Body of pancreas (tissue), 4 donors: ENCODE results near the gene FPGT. TPM values are rescaled to one million over a fixed set of nuclear protein-coding genes. Genes with fewer than 3 reads are reported as not detected.
"Not testable (repeated sequence)": the region's sequence is repeated elsewhere in the genome, so short reads cannot be mapped to it uniquely, and the experiment has no call there.

ENCODE experiments used
- ATAC-seq: fragments of 150-250 bp; one replicate; pipeline ENCODE4 v1.9.1; 2016
- DNase-seq, 4 donors: peaks; one replicate each; pipeline ENCODE4 v3.0.0-alpha.2; 2019
- H3K27ac ChIP-seq, 4 donors: fragments of 200-600 bp; sonication (generic); 1 replicate in 3 of 4; 2 replicates in 1 of 4; pipeline versions ENCODE4 v1.5.1 to v1.6.1; 2016 to 2019; ENCODE audit warnings: mild to moderate bottlenecking in 1 of 4, mixed read lengths in 1 of 4, moderate library complexity in 1 of 4
- H3K27me3 ChIP-seq, 2 donors: fragments of 200-600 bp; sonication (generic); one replicate each; pipeline ENCODE4 v1.6.0; 2016; ENCODE audit warnings: mild to moderate bottlenecking in 1 of 2
- H3K36me3 ChIP-seq, 2 donors: fragments of 200-600 bp; sonication (generic); replicated peaks in 1 of 2; 2 replicates each; pipeline ENCODE4 v1.5.1; 2016; ENCODE audit warnings: low read depth in 2 of 2; ENCODE audit not compliant: insufficient read depth in 1 of 2
- H3K4me1 ChIP-seq: fragments of 200-600 bp; sonication (generic); one replicate; pipeline ENCODE4 v1.6.0; 2016
- H3K4me3 ChIP-seq, 2 donors: fragments of 200-600 bp; sonication (generic); 1 replicate in 1 of 2; 2 replicates in 1 of 2; pipeline ENCODE4 v1.5.1; 2016 to 2019
- H3K9me3 ChIP-seq, 3 donors: fragments of 200-600 bp; sonication (generic); 1 replicate in 2 of 3; 2 replicates in 1 of 3; pipeline ENCODE4 v1.5.1; 2016
- CTCF ChIP-seq, 7 experiments: fragments of 450-650 bp in 4 of 7; fragments of 200-600 bp in 3 of 7; sonication (generic) in 3 of 7; IDR thresholded peaks; one replicate each; pipeline ENCODE4 v1.5.1; 2016 to 2019; ENCODE audit warnings: antibody characterized with exemption in 7 of 7
- POLR2A ChIP-seq, 3 donors: fragments of 450-650 bp; IDR thresholded peaks; one replicate each; pipeline ENCODE4 v1.6.1; 2016; ENCODE audit warnings: antibody characterized with exemption in 3 of 3, mild to moderate bottlenecking in 2 of 3
- WGBS, 2 donors: methylation state at CpG; one replicate each; pipeline ENCODE4 v1.1.5; 2017; 5-methylcytosine and 5-hydroxymethylcytosine counted together
- intact Hi-C: fragments of 100-400 bp; cut with DNase I; formaldehyde crosslinking; loops from one replicate; pipeline ENCODE4 v1.15.1; 2023
- total RNA-seq, 2 donors: library from RNA; depleted of rRNA; stranded (reverse); fragments of >200 nt; gene quantifications; one replicate each; pipeline ENCODE4 v1.1.0, GENCODE V29; 2016

The FPGT gene
- total RNA-seq, result 10 to 100 TPM in 1 of 2 donors, 1 to 10 TPM in 1; 8.9 to 15.8 TPM

DNA sequence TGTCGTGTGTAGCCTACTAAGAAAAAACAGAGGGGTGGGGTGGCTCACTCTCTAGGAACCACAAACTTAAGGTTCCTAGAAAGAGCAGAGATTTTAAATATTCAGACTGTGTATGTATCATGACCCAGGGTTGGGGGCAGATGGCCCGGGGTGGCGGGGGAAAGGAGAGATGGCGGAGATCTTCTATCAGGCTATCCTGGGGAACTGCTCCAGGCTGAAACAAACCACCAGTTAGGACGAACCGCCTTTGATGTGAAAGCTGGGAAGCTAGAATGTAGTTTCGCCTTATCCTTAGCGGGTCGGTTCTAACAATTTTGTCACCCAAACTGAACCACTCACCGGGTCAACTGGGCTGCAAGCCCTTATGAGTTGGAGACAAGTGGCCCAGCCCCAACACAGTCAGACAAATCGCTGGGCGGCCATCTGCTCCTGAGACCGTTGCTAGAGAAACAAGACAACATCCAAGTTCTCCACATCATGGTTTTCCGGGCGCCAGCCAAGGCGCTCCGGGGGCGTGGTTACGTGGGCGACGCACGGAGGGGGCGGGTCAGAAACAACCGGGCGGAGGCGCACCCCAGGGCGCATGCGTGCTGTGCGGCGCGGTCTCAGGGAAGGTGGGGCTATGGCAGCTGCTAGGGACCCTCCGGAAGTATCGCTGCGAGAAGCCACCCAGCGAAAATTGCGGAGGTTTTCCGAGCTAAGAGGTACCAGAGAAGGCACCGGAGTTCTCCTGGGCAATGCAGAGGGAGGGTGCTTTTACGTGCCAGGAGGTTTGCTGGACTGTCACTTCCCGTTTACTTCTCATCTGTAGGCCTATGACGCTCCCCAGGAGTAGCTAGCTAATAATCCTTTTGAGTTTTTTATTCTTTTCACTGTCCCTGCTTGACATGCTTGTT lies at the start of gene FPGT, which contains the start of gene LRRIQ3:
Gene FPGT, plus strand, starts transcription at position 586 of the 896 bp plus-strand sequence. Its CDS starts 37 bp downstream, at position 623.
Gene LRRIQ3, minus strand, starts transcription at position 520 of the 896 bp plus-strand sequence. CDS start 14,492 bp downstream, outside the sequence.
- ATAC-seq (peak; percentile 99), DNase-seq (peak; percentile 94 to 96 (median 95))
- intact Hi-C loops, result no loop called here
- TF ChIP-seq CTCF (IDR thresholded peaks at IDR 0.05) (no peak), POLR2A (IDR thresholded peaks at IDR 0.05) (peak; percentile 46 to 90 (median 90))
- no peaks in the 10 kb centered on the region for H3K9me3 ChIP-seq
- peaks cover 17% of the 10 kb centered on the region for H3K4me1 ChIP-seq
- H3K36me3 ChIP-seq, result peaks cover 0 to 2% of the 10 kb centered on the region in 2 donors
- H3K27ac ChIP-seq, result peak within 1 kb of the TSS; percentile 64 to 92 (median 78)
- no peaks in the 10 kb centered on the region for H3K27me3 ChIP-seq
- WGBS, 2 donors, result 1 to 4% methylated on average over 29 to 41 of the region's 41 CpGs
- peak within 1 kb of the TSS; percentile 8 to 19 for H3K4me3 ChIP-seq

DNA sequence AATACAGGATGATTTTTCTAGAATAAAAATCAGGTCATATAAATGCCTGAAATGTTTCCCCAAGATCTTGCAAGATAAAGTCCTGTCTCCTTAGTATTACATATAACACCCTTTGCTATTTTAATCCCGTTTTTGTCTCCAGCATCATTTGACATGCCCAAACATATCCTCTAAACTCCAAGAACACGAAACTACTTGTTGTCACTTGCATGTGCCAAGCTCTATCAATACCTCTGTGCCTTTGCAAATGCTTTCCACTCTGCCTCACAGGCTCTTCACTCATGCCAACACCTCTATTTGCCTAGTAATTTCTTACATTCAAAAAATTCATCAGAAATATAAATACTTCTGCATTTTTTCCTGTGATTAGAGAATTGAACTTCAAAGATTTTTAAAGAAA lies 38.0 kb upstream of the FPGT start:
- WGBS, 2 donors, result 41 to 53% methylated on average over 2 of the region's 2 CpGs
- intact Hi-C loops, result no loop called here

DNA sequence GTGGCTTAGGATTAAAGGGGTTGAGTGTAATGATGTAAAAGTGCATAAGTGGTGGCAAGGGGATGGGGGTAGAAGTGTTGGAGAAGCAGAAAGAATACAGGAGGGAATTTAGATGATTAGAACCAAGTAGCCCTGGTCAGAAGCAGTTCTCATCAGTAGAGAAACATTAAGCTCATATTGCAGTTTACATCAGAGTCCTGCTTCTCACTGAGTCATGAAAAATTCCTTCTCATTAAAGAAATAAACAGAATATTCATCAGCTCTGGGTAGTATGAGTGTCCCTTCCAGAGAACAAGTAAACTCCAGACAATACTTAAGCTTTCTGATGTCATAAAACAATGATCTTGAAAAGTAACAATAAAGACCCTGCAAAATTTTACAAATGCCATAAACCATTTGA lies 36.5 kb upstream of the FPGT start:
- no peak for TF ChIP-seq POLR2A (IDR thresholded peaks at IDR 0.05)
- no peaks in the 10 kb centered on the region for H3K4me1 ChIP-seq
- H3K27me3 ChIP-seq, result no peaks in the 10 kb centered on the region
- ATAC-seq, result no peak
- H3K36me3 ChIP-seq, result no peaks in the 10 kb centered on the region
- no peak overlapping the region for H3K27ac ChIP-seq
- intact Hi-C loops, result no loop called here
- H3K9me3 ChIP-seq, result no peaks in the 10 kb centered on the region
- no peak overlapping the region for H3K4me3 ChIP-seq
- DNase-seq, result no peak

More for the DNA sequence above, 38.0 kb upstream of the FPGT start:
- Histone ChIP-seq H3K36me3 (no peaks in the 10 kb centered on the region), H3K27ac (no peak overlapping the region), H3K27me3 (no peaks in the 10 kb centered on the region), H3K4me3 (no peak overlapping the region), H3K4me1 (no peaks in the 10 kb centered on the region), H3K9me3 (no peaks in the 10 kb centered on the region)
- no peak for DNase-seq
- TF ChIP-seq CTCF (IDR thresholded peaks at IDR 0.05) (no peak), POLR2A (IDR thresholded peaks at IDR 0.05) (no peak)
- ATAC-seq, result no peak

DNA sequence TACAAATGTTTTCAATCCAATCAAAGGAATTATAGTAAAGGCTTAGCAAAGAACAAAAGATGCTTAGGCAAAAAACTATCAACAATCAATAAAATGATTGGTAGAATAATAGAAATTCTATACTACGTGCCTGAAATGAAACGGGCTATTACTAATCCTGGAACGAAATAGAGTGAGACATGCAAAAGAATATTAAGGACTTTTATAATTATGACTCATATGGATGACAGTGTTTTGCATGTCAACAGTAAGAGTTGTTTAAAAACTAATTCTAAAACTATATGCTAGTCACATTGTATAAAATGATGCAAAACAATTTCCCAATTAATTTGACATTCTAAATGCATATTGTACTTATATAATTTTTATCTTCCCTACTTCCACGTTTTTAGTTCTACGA lies 35.7 kb upstream of the FPGT start:
- WGBS, 2 donors, result 50 to 55% methylated on average over 5 of the region's 5 CpGs
- H3K4me3 ChIP-seq, result no peak overlapping the region
- no peaks in the 10 kb centered on the region for H3K36me3 ChIP-seq
- H3K27me3 ChIP-seq, result no peaks in the 10 kb centered on the region
- no peaks in the 10 kb centered on the region for H3K9me3 ChIP-seq
- intact Hi-C loops, result no loop called here
- TF ChIP-seq CTCF (IDR thresholded peaks at IDR 0.05), result no peak
- TF ChIP-seq POLR2A (IDR thresholded peaks at IDR 0.05), result no peak
- H3K27ac ChIP-seq, result no peak overlapping the region
- no peak for ATAC-seq
- DNase-seq, result no peak
- no peaks in the 10 kb centered on the region for H3K4me1 ChIP-seq

- H3K4me3 ChIP-seq, H3K4me1 ChIP-seq, ATAC-seq, H3K36me3 ChIP-seq, H3K27me3 ChIP-seq, DNase-seq, intact Hi-C loops, H3K27ac ChIP-seq: not testable (repeated sequence)
- 82 to 87% methylated on average over 1 of the region's 1 CpG for WGBS, 2 donors
- peaks cover 0 to 15% (median 0%) of the 10 kb centered on the region in 3 donors for H3K9me3 ChIP-seq
Measured at GRCh38 chr1:74174423-74174822, 23.6 kb upstream of the FPGT start.
